Effector memory CD4-positive, alpha-beta T cell (primary cell): Measurements from ENCODE around the gene RCBTB1.
"Not testable (repeated sequence)": the region's sequence is repeated elsewhere in the genome, so short reads cannot be mapped to it uniquely, and the experiment has no call there.

Source experiments
- DNase-seq, 3 donors: peaks; one replicate each; pipeline ENCODE4 v3.0.0-alpha.2; 2020
- H3K27ac ChIP-seq: 2 replicates; pipeline ENCODE4 v1.7.0; 2013; ENCODE audit warnings: mild to moderate bottlenecking, low read length, moderate library complexity; ENCODE audit not compliant: insufficient read depth, poor library complexity, severe bottlenecking
- H3K27me3 ChIP-seq: replicated peaks from 2 replicates; pipeline ENCODE4 v1.7.0; 2013; ENCODE audit warnings: mild to moderate bottlenecking, low read length; ENCODE audit not compliant: insufficient read depth, control insufficient read depth, poor library complexity, severe bottlenecking
- H3K36me3 ChIP-seq: 2 replicates; pipeline ENCODE4 v1.7.0; 2013; ENCODE audit warnings: mild to moderate bottlenecking, low read length, moderate library complexity; ENCODE audit not compliant: control insufficient read depth, insufficient read depth
- H3K4me1 ChIP-seq: 2 replicates; pipeline ENCODE4 v1.7.0; 2013; ENCODE audit warnings: low read length, mild to moderate bottlenecking; ENCODE audit not compliant: control insufficient read depth, insufficient read depth, poor library complexity, severe bottlenecking
- H3K4me3 ChIP-seq: 2 replicates; pipeline ENCODE4 v1.7.0; 2013; ENCODE audit warnings: low read length, low read depth, mild to moderate bottlenecking; ENCODE audit not compliant: insufficient read depth, poor library complexity, severe bottlenecking
- H3K9me3 ChIP-seq: 2 replicates; pipeline ENCODE4 v1.7.0; 2013; ENCODE audit warnings: mild to moderate bottlenecking, low read length, moderate library complexity; ENCODE audit not compliant: control insufficient read depth

RCBTB1 gene

DNA sequence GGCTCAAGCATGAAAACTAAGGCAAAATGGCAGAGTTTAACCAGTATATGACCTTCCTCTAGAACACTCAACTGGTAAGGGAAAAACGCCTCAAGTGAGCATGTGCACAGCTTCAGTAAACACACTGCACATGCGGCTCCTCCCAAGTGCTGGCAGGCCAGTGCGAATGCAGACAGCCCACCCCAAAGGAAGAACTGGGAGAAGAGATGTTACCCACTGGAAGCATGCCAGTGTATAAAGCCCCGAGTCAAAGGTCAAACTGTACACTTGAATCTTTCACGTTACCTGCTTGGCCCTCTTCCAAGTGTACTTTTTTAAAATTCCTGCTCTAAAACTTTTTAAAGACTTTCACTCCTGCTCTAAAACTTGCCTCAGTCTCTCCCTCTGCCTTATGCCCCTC lies 19.2 kb upstream of the RCBTB1 start:
- no peak overlapping the region for H3K27ac ChIP-seq
- no peaks in the 10 kb centered on the region for H3K36me3 ChIP-seq
- no peak for DNase-seq
- no peak overlapping the region for H3K4me3 ChIP-seq
- no peaks in the 10 kb centered on the region for H3K9me3 ChIP-seq
- no peaks in the 10 kb centered on the region for H3K4me1 ChIP-seq
- no peaks in the 10 kb centered on the region for H3K27me3 ChIP-seq

GRCh38 chr13:49602615-49603014 lies 17.3 kb upstream of the RCBTB1 start:
- H3K27ac ChIP-seq, H3K4me1 ChIP-seq, H3K4me3 ChIP-seq, H3K9me3 ChIP-seq, DNase-seq, H3K36me3 ChIP-seq, H3K27me3 ChIP-seq: not testable (repeated sequence)

GRCh38 chr13:49602005-49602404 lies 16.6 kb upstream of the RCBTB1 start:
- no peaks in the 10 kb centered on the region for H3K9me3 ChIP-seq
- H3K27me3 ChIP-seq: no peaks in the 10 kb centered on the region
- no peak overlapping the region for H3K27ac ChIP-seq
- no peak for DNase-seq
- H3K4me3 ChIP-seq: no peak overlapping the region
- no peaks in the 10 kb centered on the region for H3K4me1 ChIP-seq
- H3K36me3 ChIP-seq: no peaks in the 10 kb centered on the region

- no peaks in the 10 kb centered on the region for H3K9me3 ChIP-seq
- no peak for DNase-seq
- no peaks in the 10 kb centered on the region for H3K4me1 ChIP-seq
- H3K36me3 ChIP-seq: no peaks in the 10 kb centered on the region
- no peak overlapping the region for H3K4me3 ChIP-seq
- H3K27ac ChIP-seq: no peak overlapping the region
- no peaks in the 10 kb centered on the region for H3K27me3 ChIP-seq
These were observed 11.8 kb upstream of the RCBTB1 start for GRCh38 chr13:49597043-49597641.

GRCh38 chr13:49596221-49596620 lies 10.9 kb upstream of the RCBTB1 start:
- H3K4me1 ChIP-seq: no peaks in the 10 kb centered on the region

DNA sequence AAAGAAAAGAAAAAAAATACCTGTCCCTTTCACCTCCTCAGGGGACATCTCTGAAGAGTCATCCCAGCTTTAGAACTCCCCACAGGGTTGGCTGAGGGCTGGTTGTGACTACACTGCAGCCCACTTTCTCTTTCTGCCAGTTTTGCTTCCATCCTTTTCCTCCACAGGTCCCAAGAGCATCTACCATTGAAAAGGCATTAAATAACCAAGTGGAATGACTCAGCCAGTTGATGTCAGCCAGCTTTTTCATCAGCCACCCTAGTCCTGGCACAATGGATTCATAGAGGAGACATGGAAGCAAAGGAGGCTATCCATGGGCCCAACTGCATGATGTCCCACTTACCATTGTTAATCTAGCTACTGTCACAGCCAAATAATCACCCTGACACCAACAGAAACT lies 9.2 kb upstream of the RCBTB1 start:
- Histone ChIP-seq H3K4me3 (no peak overlapping the region), H3K27ac (no peak overlapping the region), H3K4me1 (no peaks in the 10 kb centered on the region), H3K36me3 (no peaks in the 10 kb centered on the region), H3K9me3 (no peaks in the 10 kb centered on the region), H3K27me3 (no peaks in the 10 kb centered on the region)
- no peak for DNase-seq

More at GRCh38 chr13:49596221-49596620, 10.9 kb upstream of the RCBTB1 start:
- no peak overlapping the region for H3K4me3 ChIP-seq
- H3K27ac ChIP-seq: no peak overlapping the region
- DNase-seq: no peak
- H3K9me3 ChIP-seq: no peaks in the 10 kb centered on the region
- no peaks in the 10 kb centered on the region for H3K27me3 ChIP-seq
- no peaks in the 10 kb centered on the region for H3K36me3 ChIP-seq

- H3K9me3 ChIP-seq, H3K4me1 ChIP-seq, DNase-seq, H3K36me3 ChIP-seq, H3K27me3 ChIP-seq, H3K27ac ChIP-seq, H3K4me3 ChIP-seq: not testable (repeated sequence)
These were observed 8.5 kb upstream of the RCBTB1 start for GRCh38 chr13:49593876-49594275.

DNA sequence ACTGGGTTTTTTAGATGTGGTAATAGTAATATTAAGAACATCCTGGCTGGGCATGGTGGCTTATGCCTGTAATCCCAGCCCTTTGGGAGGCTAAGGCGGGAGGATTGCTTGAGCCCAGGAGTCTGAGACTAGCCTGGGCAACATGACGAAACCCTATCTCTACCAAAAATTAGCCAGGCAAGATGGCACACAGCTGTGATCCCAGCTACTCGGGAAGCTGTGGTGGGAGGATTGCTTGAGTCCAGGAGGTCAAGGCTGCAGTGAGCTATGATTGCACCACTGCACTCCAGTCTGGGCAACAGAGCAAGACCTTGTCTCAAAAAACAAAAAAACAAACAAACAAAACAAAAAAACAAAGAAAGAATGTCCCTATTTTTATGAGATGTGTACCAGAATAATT lies 5.4 kb upstream of the RCBTB1 start:
- H3K36me3 ChIP-seq, H3K27ac ChIP-seq, H3K9me3 ChIP-seq: not testable (repeated sequence)

DNA sequence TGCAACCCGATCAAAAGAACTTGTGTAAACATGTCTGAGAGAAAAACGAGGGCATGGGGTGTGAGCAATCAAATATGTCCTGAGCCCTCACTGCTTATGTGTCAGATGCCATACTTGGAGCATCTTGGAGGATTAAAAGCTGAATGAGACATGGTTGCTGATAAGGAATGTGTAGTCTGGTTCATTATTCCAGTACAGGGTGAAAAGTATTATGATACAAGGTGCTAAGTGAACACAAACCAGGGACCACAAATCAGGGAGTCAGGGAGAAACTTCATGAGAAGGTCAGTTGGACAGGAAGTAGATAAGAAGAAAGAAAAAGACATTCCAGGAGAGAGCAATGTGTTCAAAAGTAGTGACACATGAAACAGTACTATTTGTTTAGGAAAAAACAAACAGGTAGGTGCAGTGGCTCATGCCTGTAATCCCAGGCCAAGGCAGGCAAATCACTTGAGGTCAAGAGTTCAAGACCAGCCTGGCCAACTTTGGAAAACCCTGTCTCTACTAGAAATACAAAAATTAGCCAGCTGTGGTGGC lies 2.0 kb upstream of the RCBTB1 start:
- H3K4me1 ChIP-seq: peaks cover 9% of the 10 kb centered on the region
- H3K36me3 ChIP-seq: no peaks in the 10 kb centered on the region
- no peaks in the 10 kb centered on the region for H3K27me3 ChIP-seq
- DNase-seq: no peak
- H3K4me3 ChIP-seq: no peak overlapping the region
- H3K27ac ChIP-seq: no peak overlapping the region
- no peaks in the 10 kb centered on the region for H3K9me3 ChIP-seq

More for the DNA sequence above, 5.4 kb upstream of the RCBTB1 start:
- H3K27me3 ChIP-seq, H3K4me3 ChIP-seq, DNase-seq, H3K4me1 ChIP-seq: not testable (repeated sequence)

GRCh38 chr13:49586717-49587116 lies 1.4 kb upstream of the RCBTB1 start:
- Histone ChIP-seq H3K4me1 (peaks cover 9% of the 10 kb centered on the region), H3K4me3 (no peak overlapping the region), H3K36me3 (peaks cover 1% of the 10 kb centered on the region), H3K27ac (no peak overlapping the region), H3K9me3 (no peaks in the 10 kb centered on the region), H3K27me3 (no peaks in the 10 kb centered on the region)
- DNase-seq: no peak
